ENCODE data around the gene GARIN1A.
"Not testable (repeated sequence)": the region's sequence is repeated elsewhere in the genome, so short reads cannot be mapped to it uniquely, and the experiment has no call there.

Gene GARIN1A

DNA sequence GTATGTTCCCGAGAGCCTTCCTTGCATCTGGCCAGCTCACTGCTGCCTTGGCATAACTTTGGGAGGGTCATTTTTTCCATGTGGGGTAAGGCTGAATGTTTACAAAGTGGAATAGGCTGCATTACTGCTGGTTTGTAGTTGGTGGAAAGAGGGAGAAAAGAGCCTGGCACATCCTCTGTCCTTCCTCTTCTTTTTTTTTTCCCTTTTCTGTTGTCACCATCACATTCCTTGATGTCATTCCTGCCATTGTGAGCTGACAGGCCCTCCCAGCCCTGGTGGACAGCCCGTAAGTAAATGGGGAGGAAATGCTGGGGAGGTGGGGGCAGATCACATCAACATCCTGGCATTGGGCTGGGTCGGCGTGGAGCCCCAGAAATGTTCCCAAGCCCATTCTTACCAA is at the start of gene GARIN1A:
Gene GARIN1A, plus strand, starts transcription at position 301 of the 400 bp plus-strand sequence. CDS start 106 bp downstream, outside the sequence.
- DNase-seq = no peak

GRCh38 chr7:128627124-128627523 is 45.0 kb upstream of the GARIN1A start:
- DNase-seq = not testable (repeated sequence)

- not testable (repeated sequence) for DNase-seq
These were observed 38.2 kb upstream of the GARIN1A start for GRCh38 chr7:128633915-128634314.

DNA sequence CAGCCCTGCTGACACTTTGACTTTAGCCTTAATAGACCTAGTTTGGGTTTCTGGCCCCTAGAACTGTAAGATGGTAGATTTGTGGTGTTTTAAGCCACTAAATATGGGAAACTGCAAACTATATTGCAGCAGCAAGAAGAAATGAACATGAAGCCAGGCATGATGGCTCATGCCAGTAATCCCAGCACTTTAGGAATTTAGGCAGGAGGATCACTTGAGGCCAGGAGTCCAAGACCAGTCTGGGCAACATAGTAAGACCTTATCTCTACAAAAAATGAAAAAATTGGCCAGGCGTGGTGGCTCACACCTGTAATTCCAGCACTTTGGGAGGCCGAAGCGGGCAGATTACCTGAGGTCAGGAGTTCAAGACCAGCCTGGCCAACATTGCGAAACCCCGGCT is 26.9 kb upstream of the GARIN1A start:
- DNase-seq = not testable (repeated sequence)

- DNase-seq = not testable (repeated sequence)
These were observed 26.2 kb upstream of the GARIN1A start for GRCh38 chr7:128645844-128646243.

DNA sequence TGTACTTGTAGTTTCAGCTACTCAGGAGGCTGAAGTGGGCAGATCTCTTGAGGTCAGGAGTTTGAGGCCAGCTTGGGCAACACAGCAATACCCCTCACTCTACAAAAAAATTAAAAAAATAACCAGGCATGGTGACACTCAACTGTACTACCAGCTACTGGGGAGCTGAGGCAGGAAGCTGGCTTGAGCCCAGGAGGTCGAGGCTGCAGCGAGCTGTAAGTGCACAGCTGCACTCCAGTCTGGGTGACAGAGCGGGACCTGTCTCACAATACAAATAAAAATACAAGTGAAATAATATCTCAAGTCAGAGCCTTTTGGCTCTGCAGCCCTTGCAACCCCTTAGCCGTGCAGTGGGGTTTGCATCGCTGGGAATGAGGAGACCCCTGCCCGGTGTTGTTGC is 25.2 kb upstream of the GARIN1A start:
- not testable (repeated sequence) for DNase-seq

- DNase-seq = not testable (repeated sequence)
These were observed 21.0 kb upstream of the GARIN1A start for GRCh38 chr7:128651096-128651495.

GRCh38 chr7:128652606-128653005 is 19.5 kb upstream of the GARIN1A start:
- DNase-seq = not testable (repeated sequence)

DNA sequence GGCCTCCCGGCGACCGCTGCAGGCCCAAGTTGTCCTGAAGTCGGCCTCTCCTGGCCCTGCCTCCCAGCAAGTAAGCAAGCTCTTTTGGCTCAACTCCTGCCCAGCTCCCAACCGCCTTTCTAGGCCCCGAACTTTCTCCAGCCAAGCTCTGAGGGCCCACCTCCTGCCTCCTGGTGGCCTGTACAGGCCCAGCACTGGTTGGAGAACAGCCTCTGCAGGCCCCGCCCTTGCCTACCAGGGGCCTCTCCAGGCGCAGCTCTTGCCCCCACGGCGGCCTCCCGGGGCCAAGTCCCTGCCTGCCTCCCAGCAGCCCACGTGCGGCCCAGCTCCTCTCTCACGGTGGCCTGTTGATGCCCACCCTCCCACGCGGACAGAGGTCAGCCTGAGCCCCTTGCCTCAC is 18.9 kb upstream of the GARIN1A start:
- DNase-seq = not testable (repeated sequence)

- not testable (repeated sequence) for DNase-seq
These were observed 18.0 kb upstream of the GARIN1A start for GRCh38 chr7:128654080-128654479.

- DNase-seq = not testable (repeated sequence)
These were observed 17.6 kb upstream of the GARIN1A start for GRCh38 chr7:128654501-128654900.

DNA sequence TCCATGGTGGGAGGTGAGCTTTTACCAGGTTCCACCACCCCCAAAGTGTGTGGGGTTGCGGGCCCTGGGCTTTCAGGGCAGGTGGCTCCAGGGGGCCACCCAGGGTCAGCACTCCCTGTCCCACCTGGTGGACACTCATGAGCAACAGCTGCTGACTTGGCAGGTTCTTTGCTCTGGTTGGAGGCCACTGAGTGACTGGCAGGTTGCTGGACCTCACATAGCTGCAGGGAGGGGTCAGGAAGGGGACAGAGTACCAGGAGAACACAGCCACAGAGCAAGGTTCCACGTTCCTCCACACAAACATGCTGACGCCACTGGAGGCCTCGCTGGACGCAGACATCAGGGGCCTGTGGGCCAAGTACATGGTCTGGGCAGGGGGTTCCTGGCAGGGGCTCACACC is 13.7 kb upstream of the GARIN1A start:
- not testable (repeated sequence) for DNase-seq

DNA sequence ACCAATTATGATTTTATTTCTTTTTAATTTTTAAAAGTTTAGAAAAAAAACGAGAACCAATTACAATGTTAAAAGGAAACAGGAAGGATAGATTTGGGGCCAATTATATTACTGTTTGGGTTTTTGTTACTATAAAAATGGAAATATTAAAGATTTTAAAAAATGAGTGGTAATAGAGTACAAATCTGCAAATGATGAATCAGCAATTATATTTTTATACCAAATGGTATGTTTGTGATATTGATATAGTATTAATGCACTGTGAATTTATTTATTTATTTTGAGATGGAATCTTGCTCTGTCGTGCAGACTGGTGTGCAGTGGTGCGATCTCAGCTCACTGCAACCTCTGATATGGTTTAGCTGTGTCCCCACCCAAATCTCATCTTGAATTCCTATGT is 11.5 kb upstream of the GARIN1A start:
- no peak for DNase-seq

DNA sequence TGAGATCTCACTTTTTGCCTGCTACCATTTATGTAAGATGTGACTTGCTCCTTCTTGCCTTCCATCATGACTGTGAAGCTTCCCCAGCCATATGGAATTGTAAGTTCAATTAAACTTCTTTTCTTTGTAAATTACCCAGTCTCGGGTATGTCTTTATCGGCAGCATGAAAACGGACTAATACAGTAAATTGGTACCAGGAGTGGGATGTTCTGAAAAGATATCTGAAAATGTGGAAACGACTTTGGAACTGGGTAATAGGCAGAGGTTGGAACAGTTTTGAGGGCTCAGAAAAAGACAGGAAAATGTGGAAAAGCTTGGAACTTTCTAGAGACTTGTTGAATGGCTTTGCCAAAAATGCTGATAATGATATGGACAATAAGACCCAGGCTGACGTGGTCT is 10.6 kb upstream of the GARIN1A start:
- no peak for DNase-seq

DNA sequence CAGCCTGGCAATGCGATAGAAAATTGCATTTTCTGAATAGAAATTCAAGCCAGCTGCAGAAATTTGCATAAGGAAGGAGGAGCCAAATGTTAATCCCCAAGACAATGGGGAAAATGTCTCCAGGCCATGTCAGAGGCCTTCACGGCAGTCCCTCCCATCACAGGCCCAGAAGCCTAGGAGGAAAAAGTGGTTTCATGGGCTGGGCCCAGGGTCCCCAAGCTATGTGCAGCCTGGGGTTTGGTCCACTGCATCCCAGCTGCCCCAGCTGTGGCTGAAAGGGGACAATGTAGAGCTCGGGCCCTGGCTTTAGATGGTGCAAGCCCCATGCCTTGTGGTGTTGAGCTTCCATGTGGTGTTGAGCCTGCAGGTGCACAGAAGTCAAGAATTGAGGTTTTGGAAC is 10.0 kb upstream of the GARIN1A start:
- DNase-seq = no peak

DNA sequence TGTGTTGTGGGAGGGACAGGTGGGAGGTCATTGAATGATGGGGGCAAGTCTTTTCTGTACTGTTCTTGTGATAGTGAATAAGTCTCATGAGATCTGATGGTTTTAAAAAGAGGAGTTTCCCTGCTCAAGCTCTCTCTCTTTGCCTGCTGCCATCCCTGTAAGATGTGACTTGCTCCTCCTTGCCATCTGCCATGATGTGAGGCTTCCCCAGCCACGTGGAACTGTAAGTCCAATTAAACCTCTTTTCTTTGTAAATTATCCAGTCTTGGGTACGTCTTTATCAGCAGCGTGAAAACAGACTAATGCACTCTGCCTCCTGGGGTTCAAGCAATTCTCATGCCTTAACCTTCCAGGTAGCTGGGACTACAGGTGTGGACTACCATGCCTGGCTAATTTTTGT is 8.9 kb upstream of the GARIN1A start:
- not testable (repeated sequence) for DNase-seq

DNA sequence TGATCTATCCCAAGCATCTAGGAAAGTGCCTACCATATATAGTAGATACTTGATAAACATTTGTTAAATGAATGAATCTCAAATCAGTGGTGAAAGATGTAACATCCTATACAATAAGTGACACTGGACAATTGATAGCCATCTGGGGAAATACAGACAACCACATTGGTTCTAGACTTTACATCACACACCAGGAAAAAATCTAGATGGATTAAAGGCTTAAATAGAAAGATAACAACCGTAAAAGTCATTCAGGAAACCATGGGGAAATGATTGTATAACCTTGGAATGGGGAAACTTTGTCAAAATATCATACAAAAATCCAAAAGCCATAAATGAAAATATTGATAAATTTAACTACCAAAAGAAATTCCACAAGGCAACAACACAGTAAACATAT is 7.0 kb upstream of the GARIN1A start:
- DNase-seq = no peak

- DNase-seq = peak; percentile 37
These were observed 5.9 kb upstream of the GARIN1A start for GRCh38 chr7:128666200-128666599.

DNA sequence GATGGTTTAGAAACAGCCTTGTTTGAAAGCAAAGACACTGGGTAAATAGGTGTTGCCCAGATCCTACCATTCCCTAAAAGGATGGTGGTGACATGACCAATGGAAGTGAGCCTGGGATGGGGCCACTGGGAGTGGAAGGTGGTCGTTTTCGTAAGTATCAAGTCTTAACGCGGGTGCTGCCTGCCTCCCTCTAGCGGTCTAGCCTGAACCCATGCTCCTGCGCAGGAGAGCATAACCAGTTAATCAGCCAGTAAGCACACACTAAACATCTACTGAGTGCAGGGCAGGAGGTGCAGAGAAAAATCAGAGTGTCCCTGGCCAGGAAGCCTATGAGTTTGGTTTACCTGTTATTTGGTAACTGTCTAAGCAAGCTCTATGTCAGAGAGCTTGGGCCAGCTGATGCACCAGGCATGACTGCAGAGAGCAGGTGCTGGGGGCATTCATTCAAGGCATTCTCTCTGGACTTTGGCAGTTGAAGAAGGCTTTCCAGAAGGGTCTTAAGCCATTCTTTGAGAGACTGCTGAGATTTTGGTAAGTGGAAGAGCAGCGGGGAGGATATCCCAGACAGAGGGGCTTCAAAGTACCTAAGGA is 930 bp downstream of the GARIN1A start:
- peak; percentile 6 for DNase-seq

- no peak for DNase-seq
These were observed 1.5 kb downstream of the GARIN1A start for GRCh38 chr7:128673571-128673970.

DNA sequence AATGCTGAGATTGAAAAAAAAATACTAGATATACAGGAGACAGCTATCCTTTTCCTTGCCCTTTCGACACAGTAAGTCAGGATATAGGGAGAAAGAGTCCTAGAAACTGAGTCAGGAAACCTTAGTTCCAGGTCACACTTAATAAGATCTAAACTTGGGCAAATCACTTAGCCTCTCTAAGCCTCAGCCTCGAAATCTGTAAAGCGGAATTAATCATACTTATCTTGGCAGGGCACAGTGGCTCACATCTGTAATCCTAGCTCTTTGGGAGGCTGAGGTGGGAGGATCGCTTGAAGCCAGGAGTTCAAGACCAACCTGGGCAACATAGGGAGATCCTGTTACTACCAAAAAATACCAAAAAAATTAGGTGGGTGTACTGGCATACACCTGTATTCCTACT is 4.6 kb downstream of the GARIN1A start:
- DNase-seq = no peak

DNA sequence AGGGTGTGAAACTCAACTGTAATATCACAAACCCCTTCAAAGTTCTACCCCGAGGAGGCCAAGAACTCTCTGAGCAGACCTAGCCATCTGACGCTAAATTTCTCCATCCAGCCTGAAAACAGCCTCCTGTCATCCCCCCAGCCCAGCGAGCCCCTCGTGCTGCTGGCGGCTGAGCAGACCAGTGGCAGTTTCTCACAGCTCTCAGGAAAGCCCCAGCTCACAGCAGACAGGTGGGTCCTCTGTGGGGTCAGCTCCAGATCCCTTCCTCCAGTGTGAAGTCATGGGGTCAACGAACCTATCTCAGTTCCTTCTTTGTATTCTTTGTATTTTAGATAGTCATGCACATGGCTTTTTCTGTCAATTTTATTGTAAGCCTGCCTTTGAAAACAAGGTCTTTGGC is 7.8 kb downstream of the GARIN1A start:
- DNase-seq = no peak

GRCh38 chr7:128681794-128682537 is 9.9 kb downstream of the GARIN1A start:
- no peak for DNase-seq

- DNase-seq = not testable (repeated sequence)
These were observed 11.2 kb downstream of the GARIN1A start for GRCh38 chr7:128683270-128683669.

GRCh38 chr7:128683738-128684137 is 11.6 kb downstream of the GARIN1A start:
- DNase-seq = not testable (repeated sequence)

All from NCI-H1694 (cell line).